ENCODE results near the gene DNAH17.

GRCh38 chr17:78421534-78422266 is 155.5 kb downstream of the DNAH17 start:
- TF ChIP-seq POLR2A (IDR thresholded peaks at IDR 0.05; ENCODE audit: low read depth, low read length) (no peak), POLR2AphosphoS5 (IDR thresholded peaks at IDR 0.05; ENCODE audit: low read depth, low read length) (no peak)

Measured in GM12892 (cell line).